ENCODE data around the gene DENND2D. TPM values are rescaled to one million over a fixed set of nuclear protein-coding genes. Genes with fewer than 3 reads are reported as not detected.

DENND2D gene
- total and polyA plus RNA-seq, 10 of the 15 experiments (the other 5 are each of a cell fraction or from before 2014, with no cell fraction given): 149 to 375 (median 172) TPM

- TF ChIP-seq ZBTB40 (IDR thresholded peaks at IDR 0.05; ENCODE audit: borderline replicate concordance): 0 out of 2 replicates have a peak, but pooled peaks have one; percentile 21
- TF ChIP-seq BACH1 (IDR thresholded peaks at IDR 0.05; ENCODE audit: borderline replicate concordance): peak; percentile 6; the same call in 1 of the 2 replicates
- TF ChIP-seq KDM1A (IDR thresholded peaks at IDR 0.05; ENCODE audit: borderline replicate concordance): no peak
- TF ChIP-seq IRF4 (IDR thresholded peaks at IDR 0.05; ENCODE audit: low read depth, low read length): 0 out of 2 replicates have a peak, but pooled peaks have one; percentile 30
- TF ChIP-seq HDGF (IDR thresholded peaks at IDR 0.05): peak; percentile 92
- peak; percentile 19 to 39 (median 30); a peak in 4 of 6 replicates for TF ChIP-seq CTCF (IDR thresholded peaks at IDR 0.05 in 2 of 3, conservative IDR thresholded peaks at IDR 0.05 in 1 of 3; ENCODE audit: control insufficient read depth in 2 of 3, extremely low read depth in 1 of 3, insufficient read depth in 1 of 3, low read depth in 3 of 3, low read length in 3 of 3)
- peak; percentile 67; the same call in 1 of the 2 replicates for TF ChIP-seq ZBTB4 (CRISPR knock-in tag; IDR thresholded peaks at IDR 0.05)
These were observed 2.5 kb upstream of the DENND2D start (continued) for GRCh38 chr1:111202707-111203623.
